A673 (cell line): ENCODE results near the gene PARS2. TPM values are rescaled to one million over a fixed set of nuclear protein-coding genes. Genes with fewer than 3 reads are reported as not detected.

Experiments
- BruUV-seq: library from RNA; stranded (reverse); fragments of 400-500 nt; replicated peaks from 2 replicates; lab custom pipeline; 2021; lab: Mats Ljungman, UMichigan
- CTCF ChIA-PET: fragments of 300-600 bp; sonication (Branson Sonifier 250); formaldehyde crosslinking; loops from one replicate; lab custom pipeline; 2022; ENCODE audit warnings: antibody characterized with exemption; lab: Charles Lee
- POLR2A ChIA-PET: fragments of 300-600 bp; sonication (Branson Sonifier 250); formaldehyde crosslinking; loops from one replicate; lab custom pipeline; 2022; ENCODE audit warnings: antibody characterized with exemption; ENCODE audit not compliant: low non-redundant PET; lab: Charles Lee
- DNase-seq: peaks from one replicate; pipeline ENCODE4 v3.0.0-alpha.2; 2015; ENCODE audit warnings: low spot score
- H3K27ac ChIP-seq: fragments of 200-600 bp; sonication (generic); 2 replicates; pipeline ENCODE4 v1.5.1; 2016; ENCODE audit warnings: mixed run types, low read depth, mild to moderate bottlenecking, mixed read lengths, antibody characterized with exemption, low read length; ENCODE audit not compliant: poor library complexity, severe bottlenecking
- H3K27me3 ChIP-seq: fragments of 200-600 bp; sonication (generic); replicated peaks from 2 replicates; pipeline ENCODE4 v1.6.1; 2017; ENCODE audit warnings: mixed run types, low read depth, mild to moderate bottlenecking, mixed read lengths, antibody characterized with exemption, low read length; ENCODE audit not compliant: insufficient read depth, poor library complexity
- H3K36me3 ChIP-seq: fragments of 200-600 bp; sonication (generic); 2 replicates; pipeline ENCODE4 v1.6.1; 2016; ENCODE audit warnings: mixed run types, mild to moderate bottlenecking, mixed read lengths, antibody characterized with exemption, low read length; ENCODE audit not compliant: insufficient read depth, poor library complexity, severe bottlenecking
- H3K4me1 ChIP-seq: fragments of 200-600 bp; sonication (generic); 2 replicates; pipeline ENCODE4 v1.6.1; 2017; ENCODE audit warnings: mixed run types, mild to moderate bottlenecking, mixed read lengths, antibody characterized with exemption, low read length; ENCODE audit not compliant: insufficient read depth, poor library complexity, severe bottlenecking
- H3K4me3 ChIP-seq: fragments of 200-600 bp; sonication (generic); 2 replicates; pipeline ENCODE4 v1.5.1; 2016; ENCODE audit warnings: low read depth, mixed run types, mild to moderate bottlenecking, mixed read lengths, low read length; ENCODE audit not compliant: poor library complexity, severe bottlenecking
- H3K9me3 ChIP-seq: fragments of 200-600 bp; sonication (generic); 2 replicates; pipeline ENCODE4 v1.6.1; 2016; ENCODE audit warnings: mixed run types, low read depth, mild to moderate bottlenecking, mixed read lengths, antibody characterized with exemption, low read length; ENCODE audit not compliant: poor library complexity, severe bottlenecking
- EZH2 ChIP-seq: fragments of 200-600 bp; sonication (generic); IDR thresholded peaks from 2 replicates; pipeline ENCODE4 v1.6.1; 2017; ENCODE audit warnings: borderline replicate concordance, low read depth, mild to moderate bottlenecking, mixed read lengths, antibody characterized with exemption, low read length; ENCODE audit not compliant: poor library complexity, severe bottlenecking
- intact Hi-C: fragments of 100-400 bp; cut with micrococcal nuclease; formaldehyde crosslinking; loops from one replicate; pipeline ENCODE4 v1.10.0; 2022; ENCODE audit not compliant: unreplicated experiment
- total RNA-seq: library from RNA; stranded (reverse); gene quantifications from 2 replicates; pipeline ENCODE4 v1.2.3, GENCODE V29; 2021
- TF ChIP-seq, protein P1 (sequence below): fragments of 300-800, 200-600 bp; sonication (generic); conservative IDR thresholded peaks from 2 replicates; pipeline ENCODE4 v1.5.1; 2017; ENCODE audit warnings: low read depth, mild to moderate bottlenecking, antibody characterized with exemption, low read length, moderate library complexity, mixed read lengths

Gene PARS2
- total RNA-seq, 1 experiment from 2014 or later, result 6.9 TPM

DNA sequence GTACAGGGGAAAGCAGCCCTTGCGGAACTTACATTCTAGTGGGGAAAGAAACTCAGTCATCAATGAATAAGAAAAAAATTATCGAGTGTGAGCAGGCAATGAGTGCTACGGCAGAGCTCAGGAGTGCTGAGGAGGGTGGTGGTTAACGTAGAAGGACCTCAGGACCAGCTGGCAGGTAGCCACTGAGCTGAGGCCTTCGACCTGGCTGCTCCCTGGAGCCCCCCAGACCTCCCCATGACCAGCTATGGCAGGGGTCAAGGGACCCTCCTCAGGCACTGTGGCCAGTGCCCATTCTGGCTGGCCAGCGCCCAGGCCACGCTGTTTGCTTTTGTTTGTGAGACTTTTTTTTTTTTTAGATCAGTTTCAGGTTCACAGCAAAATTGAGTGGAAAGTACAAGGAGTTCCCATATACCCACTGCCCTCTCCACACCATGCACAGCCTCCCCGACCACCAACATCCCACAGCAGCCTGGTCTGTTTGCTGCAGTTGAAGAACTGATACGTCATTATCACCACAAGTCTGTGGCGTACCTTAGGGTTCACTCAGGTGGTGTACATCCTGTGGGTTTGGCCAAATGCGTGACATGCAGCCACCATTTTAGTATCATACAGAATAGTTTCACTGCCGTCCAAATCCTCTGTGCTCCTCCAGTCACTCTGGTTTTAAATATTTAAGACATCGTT is 48.6 kb upstream of the PARS2 start:
- no TSS peak for BruUV-seq
- CTCF ChIA-PET, result no interaction called here
- Histone ChIP-seq H3K36me3 (no peaks in the 10 kb centered on the region), H3K27ac (no peak overlapping the region), H3K4me3 (no peak overlapping the region), H3K4me1 (peaks cover 9% of the 10 kb centered on the region), H3K27me3 (no peaks in the 10 kb centered on the region), H3K9me3 (no peaks in the 10 kb centered on the region)
- DNase-seq, result no peak
- POLR2A ChIA-PET, result no interaction called here
- intact Hi-C loops, result no loop called here
- TF ChIP-seq, protein P1, sequence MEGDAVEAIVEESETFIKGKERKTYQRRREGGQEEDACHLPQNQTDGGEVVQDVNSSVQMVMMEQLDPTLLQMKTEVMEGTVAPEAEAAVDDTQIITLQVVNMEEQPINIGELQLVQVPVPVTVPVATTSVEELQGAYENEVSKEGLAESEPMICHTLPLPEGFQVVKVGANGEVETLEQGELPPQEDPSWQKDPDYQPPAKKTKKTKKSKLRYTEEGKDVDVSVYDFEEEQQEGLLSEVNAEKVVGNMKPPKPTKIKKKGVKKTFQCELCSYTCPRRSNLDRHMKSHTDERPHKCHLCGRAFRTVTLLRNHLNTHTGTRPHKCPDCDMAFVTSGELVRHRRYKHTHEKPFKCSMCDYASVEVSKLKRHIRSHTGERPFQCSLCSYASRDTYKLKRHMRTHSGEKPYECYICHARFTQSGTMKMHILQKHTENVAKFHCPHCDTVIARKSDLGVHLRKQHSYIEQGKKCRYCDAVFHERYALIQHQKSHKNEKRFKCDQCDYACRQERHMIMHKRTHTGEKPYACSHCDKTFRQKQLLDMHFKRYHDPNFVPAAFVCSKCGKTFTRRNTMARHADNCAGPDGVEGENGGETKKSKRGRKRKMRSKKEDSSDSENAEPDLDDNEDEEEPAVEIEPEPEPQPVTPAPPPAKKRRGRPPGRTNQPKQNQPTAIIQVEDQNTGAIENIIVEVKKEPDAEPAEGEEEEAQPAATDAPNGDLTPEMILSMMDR, result no peak
- no peak for TF ChIP-seq EZH2

DNA sequence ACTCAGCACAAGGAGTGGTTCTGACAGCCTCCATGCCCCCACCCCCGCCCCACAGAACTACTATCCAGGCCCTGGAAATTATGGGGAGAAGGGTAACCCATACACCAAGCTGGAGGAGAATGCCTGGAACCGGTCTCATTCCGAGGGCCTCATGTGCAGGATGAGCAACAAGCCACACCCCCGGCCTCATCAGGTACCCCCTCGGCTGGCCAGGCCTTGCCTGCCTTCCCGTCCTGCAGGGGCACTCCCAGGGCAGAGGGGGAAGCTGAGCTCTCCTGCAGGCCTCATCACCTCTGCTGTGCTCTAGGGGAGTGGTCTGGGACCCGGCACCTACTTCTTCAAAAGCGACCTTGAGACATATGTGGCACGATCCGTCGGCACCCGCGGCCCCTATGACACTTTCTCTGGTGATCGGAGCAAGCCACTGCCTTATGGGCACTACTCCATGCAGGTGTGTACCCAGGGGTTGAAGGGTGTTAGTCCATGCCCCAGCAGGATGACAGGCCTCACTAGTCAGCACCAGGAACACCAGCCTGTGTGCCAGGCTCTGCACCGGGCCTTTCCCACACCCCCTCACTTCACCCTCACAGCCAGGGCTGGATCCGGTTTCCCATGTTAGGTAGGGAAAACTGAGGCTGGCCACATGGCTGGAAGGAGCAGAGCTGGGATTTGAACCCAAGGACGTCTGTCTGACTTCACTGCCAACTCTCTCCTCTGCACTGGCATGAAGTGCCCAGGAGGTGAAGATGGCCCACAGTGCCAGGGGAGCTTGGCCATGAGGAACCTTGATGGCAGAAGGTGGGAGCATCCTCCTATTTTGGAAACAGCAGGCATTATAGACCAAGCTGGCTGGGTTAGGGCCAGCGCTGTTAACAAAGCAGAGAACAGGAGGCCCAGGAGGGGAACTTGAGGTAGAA is 47.7 kb upstream of the PARS2 start:
- no peak for DNase-seq
- ChIA-PET POLR2A (no interaction called here), CTCF (interaction anchor here (0.5 kb wide), 1 partner anchor 324 kb away, joined by 3 read pairs; no protein-coding TSS in a partner anchor)
- H3K36me3 ChIP-seq, result no peaks in the 10 kb centered on the region
- BruUV-seq, result no TSS peak
- H3K4me1 ChIP-seq, result peaks cover 9% of the 10 kb centered on the region
- H3K9me3 ChIP-seq, result no peaks in the 10 kb centered on the region
- no peak overlapping the region for H3K27ac ChIP-seq
- H3K4me3 ChIP-seq, result no peak overlapping the region
- no peaks in the 10 kb centered on the region for H3K27me3 ChIP-seq
- intact Hi-C loops, result no loop called here
- TF ChIP-seq, protein P1, result no peak
- no peak for TF ChIP-seq EZH2

DNA sequence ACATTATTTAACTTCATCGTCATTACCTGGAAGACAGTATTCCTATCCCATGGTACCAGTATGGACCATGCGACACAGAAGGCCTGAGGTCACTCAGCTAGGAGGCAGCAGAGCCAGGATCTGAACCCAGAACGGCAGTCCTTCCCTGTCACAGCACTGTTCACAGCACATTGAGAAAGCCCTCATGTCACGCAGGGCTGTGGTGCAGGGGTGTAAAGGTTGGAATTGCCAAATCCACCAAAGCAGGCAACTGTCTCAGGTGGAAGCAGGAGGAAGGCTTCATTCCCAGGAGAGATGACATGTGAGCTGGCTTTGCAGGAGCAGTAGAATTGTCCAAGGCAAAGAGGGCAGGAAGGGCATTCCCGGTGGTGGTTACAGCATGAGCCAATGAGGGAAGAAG is 46.7 kb upstream of the PARS2 start:
- H3K4me1 ChIP-seq, result peaks cover 9% of the 10 kb centered on the region
- no peaks in the 10 kb centered on the region for H3K27me3 ChIP-seq
- ChIA-PET POLR2A (no interaction called here), CTCF (no interaction called here)
- no peaks in the 10 kb centered on the region for H3K36me3 ChIP-seq
- DNase-seq, result no peak
- intact Hi-C loops, result no loop called here
- H3K4me3 ChIP-seq, result no peak overlapping the region
- H3K27ac ChIP-seq, result no peak overlapping the region
- BruUV-seq, result no TSS peak
- no peak for TF ChIP-seq EZH2
- TF ChIP-seq, protein P1, result no peak
- H3K9me3 ChIP-seq, result no peaks in the 10 kb centered on the region
